HG03571 (cell line): Measurements from ENCODE around the gene EPHB2.
"Not testable (repeated sequence)": the region's sequence is repeated elsewhere in the genome, so short reads cannot be mapped to it uniquely, and the experiment has no call there.

Experiments used
- ATAC-seq: cut with Tn5 transposase; IDR thresholded peaks from one replicate; pipeline ENCODE4 v1.9.1; 2021; ENCODE audit not compliant: unreplicated experiment

The EPHB2 gene

GRCh38 chr1:22932803-22933470 is 222.3 kb downstream of the EPHB2 start:
- no peak for ATAC-seq

GRCh38 chr1:22935433-22935832 is 224.8 kb downstream of the EPHB2 start:
- no peak for ATAC-seq

- no peak for ATAC-seq
Measured at GRCh38 chr1:22936681-22937080, 226.0 kb downstream of the EPHB2 start.

- no peak for ATAC-seq
Measured at GRCh38 chr1:22941257-22941656, 230.6 kb downstream of the EPHB2 start.

- no peak for ATAC-seq
Measured at GRCh38 chr1:22944346-22945055, 233.9 kb downstream of the EPHB2 start.

- ATAC-seq = not testable (repeated sequence)
Measured at GRCh38 chr1:22945171-22945570, 234.5 kb downstream of the EPHB2 start.

GRCh38 chr1:22949822-22950331 is 239.2 kb downstream of the EPHB2 start:
- no peak for ATAC-seq

- ATAC-seq = no peak
Measured at GRCh38 chr1:22951796-22952195, 241.2 kb downstream of the EPHB2 start.

- ATAC-seq = no peak
Measured at GRCh38 chr1:22952694-22953056, 242.0 kb downstream of the EPHB2 start.

- no peak for ATAC-seq
Measured at GRCh38 chr1:22953057-22953739, 242.6 kb downstream of the EPHB2 start.

- ATAC-seq = no peak
Measured at GRCh38 chr1:22953740-22954141, 243.1 kb downstream of the EPHB2 start.

- ATAC-seq = no peak
Measured at GRCh38 chr1:22955146-22955545, 244.5 kb downstream of the EPHB2 start.

GRCh38 chr1:22957066-22957465 is 246.4 kb downstream of the EPHB2 start:
- ATAC-seq = no peak

GRCh38 chr1:22958556-22958955 is 247.9 kb downstream of the EPHB2 start:
- ATAC-seq = no peak

GRCh38 chr1:22959545-22960360 is 249.1 kb downstream of the EPHB2 start:
- no peak for ATAC-seq

- ATAC-seq = no peak
Measured at GRCh38 chr1:22962558-22962957, 251.9 kb downstream of the EPHB2 start.

- no peak for ATAC-seq
Measured at GRCh38 chr1:22963044-22963677, 252.5 kb downstream of the EPHB2 start.

- no peak for ATAC-seq
Measured at GRCh38 chr1:22966309-22966708, 255.7 kb downstream of the EPHB2 start.

- ATAC-seq = no peak
Measured at GRCh38 chr1:22967833-22968232, 257.2 kb downstream of the EPHB2 start.

GRCh38 chr1:22969304-22969709 is 258.7 kb downstream of the EPHB2 start:
- ATAC-seq = no peak

- ATAC-seq = no peak
Measured at GRCh38 chr1:22970096-22970495, 259.5 kb downstream of the EPHB2 start.
